GM19452 (cell line): ENCODE data around the gene EXD2.

Source experiments
- ATAC-seq: cut with Tn5 transposase; IDR thresholded peaks from one replicate; pipeline ENCODE4 v1.9.1; 2021; ENCODE audit not compliant: unreplicated experiment

Gene EXD2

DNA sequence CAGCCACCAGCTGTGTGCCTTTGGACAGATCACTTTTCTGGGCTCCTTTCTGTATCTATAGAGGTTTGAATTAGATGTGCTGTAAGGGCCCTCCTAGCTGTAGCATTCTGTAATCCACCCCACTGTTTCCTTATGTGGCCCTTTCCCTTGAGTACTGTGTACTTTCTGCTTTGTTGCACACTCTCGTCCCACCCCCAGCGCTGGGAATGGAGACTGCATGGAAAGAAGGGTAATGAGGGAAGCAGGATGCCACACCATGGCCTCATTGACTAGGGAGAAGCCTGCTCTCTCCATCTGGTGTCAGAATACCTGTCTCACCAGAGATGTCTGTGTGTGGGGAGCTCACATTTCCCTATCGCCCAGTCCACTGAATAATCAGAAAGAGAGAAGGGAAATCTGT lies 55.0 kb downstream of the EXD2 start:
- no peak for ATAC-seq

- ATAC-seq, result no peak
These were observed 56.6 kb downstream of the EXD2 start for GRCh38 chr14:69247676-69248440.

- no peak for ATAC-seq
These were observed 58.3 kb downstream of the EXD2 start for GRCh38 chr14:69249603-69250002.

DNA sequence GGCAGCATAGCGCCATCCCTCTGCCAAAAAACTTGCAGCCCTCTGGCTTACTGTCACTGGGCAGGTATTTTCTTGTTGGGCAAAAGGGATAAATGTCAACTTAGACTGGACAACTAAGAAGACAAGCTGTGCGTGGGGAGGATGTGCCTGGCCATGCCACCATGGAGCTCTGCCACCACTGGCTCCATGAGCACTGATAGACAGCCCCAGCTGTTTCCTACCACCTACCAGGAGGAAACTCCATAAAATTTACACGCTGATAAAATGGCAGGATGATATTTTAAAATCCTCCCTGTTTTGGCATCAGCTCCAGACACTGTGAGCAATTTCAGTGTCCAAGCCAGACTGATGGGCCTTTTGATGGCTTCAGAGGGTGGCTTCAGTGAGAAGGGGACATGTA lies 61.6 kb downstream of the EXD2 start:
- no peak for ATAC-seq

DNA sequence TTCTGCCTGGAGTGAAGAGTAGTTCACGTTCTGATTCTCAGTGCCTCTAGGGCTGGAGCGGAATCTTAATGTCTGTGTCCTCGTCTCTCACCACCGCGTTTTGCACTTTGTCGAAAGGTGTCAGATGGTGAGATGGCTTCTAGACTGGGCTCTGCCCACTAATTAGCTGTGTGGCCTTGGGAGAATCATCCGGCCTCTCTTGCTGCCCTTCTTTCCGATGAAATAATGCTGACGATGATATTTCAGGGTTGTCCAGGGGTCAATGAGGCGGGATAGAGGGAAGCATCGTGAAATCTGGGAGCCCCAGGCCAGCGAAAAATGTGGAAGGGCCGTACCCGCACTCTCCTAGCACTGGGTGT lies 67.8 kb downstream of the EXD2 start:
- no peak for ATAC-seq

DNA sequence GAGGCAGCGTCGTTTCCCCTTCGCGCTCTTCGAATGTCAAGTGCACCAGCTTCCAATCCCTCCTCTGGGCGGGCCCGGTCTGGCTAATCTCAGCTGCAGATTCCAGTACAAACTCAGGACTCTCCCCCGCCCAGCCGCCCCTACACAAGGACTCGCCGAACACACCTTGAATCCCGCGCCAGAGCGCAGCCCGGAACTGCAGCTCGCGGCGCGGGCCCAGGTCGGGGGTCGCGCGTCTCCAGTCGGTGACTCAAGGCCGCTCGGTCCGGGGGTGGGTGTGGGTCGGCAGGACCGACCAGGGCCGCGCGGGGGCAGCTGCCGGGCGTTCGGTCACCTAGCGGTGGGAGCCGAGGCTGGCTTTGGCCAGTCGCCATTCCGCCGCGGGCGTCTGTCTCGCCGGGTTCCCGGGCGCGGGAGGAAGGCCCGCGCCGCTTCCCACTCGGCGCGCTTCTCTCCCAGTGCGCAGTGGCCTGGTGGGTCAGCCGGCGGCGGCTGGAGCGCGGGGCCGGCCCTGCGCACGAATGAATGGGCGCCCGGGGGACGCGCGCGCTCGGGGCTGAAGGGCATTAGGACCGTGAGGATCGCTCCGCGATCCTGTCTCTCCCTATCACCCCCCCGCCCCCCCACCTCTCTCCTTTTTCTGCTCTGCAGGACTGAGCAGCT lies 68.4 kb downstream of the EXD2 start, which contains the start of gene GALNT16:
Gene GALNT16 (plus strand): TSS at position 632 of the 663 bp plus-strand sequence. CDS start 133 bp downstream, outside the sequence.
- ATAC-seq, result no peak

- ATAC-seq, result no peak
These were observed 69.0 kb downstream of the EXD2 start for GRCh38 chr14:69260190-69260860.

DNA sequence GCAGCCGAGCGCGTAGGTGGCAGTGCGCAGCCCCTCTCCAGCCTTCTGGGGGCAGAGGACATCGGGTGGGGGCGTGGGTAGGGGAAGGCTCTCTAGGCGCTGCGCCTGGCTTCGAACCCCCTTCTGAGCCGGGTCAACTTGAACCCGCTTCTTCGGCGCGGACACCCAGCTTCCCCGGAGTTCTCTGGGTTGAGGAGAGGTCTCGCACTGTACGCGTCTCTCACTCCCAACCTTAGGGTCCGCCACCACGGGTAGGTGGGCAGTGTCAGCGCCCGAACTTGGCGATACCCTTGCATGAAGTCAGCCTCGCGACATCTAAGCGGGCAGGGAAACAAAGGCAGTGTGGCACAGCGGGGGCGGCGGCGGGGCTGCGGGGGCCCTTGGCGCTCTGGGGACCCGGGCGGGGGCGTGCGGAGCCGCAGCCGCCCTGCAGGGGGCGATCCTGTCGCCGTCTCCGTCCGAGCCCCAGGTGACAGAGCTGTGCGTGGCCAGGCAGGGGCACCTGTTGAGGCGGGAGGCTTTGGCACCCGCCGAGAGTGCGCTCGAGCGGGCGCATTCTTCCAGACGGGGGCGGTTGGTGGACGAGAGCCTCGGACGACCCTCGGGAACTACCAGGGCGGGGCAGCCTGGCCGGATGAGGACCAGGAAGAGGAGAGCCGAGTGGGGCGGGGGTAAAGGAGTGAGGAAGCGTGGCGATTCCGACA lies 69.7 kb downstream of the EXD2 start:
- ATAC-seq, result no peak

- ATAC-seq, result no peak
These were observed 70.5 kb downstream of the EXD2 start for GRCh38 chr14:69261761-69262331.

DNA sequence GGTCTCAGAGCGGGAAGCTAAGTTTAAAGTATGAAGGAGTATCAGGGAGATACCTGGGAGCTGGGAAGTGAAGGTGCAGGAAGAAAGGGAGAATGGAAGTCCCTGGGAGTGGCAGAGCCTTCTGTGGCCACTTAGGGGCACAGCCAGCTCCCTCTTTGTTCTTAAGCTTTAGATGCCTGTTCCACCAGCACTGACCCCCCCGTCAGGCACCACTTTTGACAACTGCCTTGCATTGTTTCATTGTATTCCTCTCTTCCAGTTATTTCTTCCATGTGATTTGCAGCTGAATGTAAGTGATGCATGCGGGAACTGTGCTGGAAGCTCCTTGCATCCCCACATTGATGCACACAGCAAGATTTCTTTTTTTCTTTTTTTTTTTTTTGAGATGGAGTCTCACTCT lies 71.2 kb downstream of the EXD2 start:
- no peak for ATAC-seq

GRCh38 chr14:69263364-69263763 lies 72.1 kb downstream of the EXD2 start:
- ATAC-seq, result no peak

- ATAC-seq, result no peak
These were observed 72.5 kb downstream of the EXD2 start for GRCh38 chr14:69263771-69264170.

DNA sequence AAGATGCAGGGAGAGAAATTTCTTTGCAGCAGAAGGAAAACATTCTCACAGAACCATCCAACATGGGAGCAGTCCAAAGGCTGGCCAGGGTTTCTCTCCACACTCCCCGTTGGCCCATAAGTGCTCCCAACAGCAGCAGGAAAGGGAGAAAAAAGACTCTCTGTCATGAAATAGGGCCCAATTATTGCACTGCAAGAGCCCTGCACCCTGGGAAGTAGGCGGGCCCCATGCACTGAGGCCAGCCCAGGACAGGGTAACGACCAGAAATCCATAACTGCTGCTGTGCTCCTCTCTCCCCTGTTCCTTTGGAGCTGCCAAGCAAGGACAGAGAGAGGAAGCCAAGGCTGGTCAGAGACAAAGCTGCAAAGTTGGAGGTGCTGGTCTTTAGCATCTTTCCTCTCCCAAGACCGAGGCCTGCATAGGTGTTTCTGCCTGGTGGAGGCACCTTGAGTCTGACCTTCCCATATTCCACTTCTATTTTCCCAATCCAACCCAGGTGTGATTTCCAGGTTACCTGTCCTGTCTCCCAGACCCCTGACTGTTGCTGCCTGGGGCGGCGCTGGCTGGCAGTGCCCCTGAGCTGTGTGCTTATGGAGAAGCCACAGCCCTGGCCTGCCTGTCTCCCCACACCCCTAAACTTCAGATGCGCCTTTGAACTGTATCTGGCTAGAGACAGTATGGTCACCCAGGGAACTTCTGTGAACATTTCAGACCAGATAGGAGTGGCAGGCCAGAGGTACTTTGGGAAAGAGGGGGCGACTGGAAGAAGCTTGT lies 75.5 kb downstream of the EXD2 start:
- no peak for ATAC-seq

GRCh38 chr14:69267492-69267891 lies 76.2 kb downstream of the EXD2 start:
- ATAC-seq, result no peak

DNA sequence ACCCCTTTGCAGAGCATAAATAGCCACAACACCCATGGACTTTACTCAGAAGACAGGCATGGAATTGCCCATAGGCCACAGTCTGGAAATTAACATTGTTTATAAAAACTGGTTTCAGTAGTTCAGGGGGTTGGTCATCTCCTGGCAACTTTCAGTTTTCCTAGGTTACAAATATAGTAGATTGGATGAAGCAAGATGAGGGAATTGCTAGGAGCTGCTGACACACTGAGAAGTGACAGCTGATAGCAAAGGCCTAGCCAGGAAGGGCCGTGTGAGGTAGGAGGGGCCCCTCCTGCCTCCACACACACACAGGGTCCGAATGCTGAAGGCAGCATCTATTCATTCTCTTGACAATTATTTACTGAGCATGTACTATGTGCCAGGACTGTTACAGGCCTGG lies 76.9 kb downstream of the EXD2 start:
- ATAC-seq, result no peak

- no peak for ATAC-seq
These were observed 77.5 kb downstream of the EXD2 start for GRCh38 chr14:69268763-69269162.

GRCh38 chr14:69269381-69269780 lies 78.1 kb downstream of the EXD2 start:
- ATAC-seq, result no peak

DNA sequence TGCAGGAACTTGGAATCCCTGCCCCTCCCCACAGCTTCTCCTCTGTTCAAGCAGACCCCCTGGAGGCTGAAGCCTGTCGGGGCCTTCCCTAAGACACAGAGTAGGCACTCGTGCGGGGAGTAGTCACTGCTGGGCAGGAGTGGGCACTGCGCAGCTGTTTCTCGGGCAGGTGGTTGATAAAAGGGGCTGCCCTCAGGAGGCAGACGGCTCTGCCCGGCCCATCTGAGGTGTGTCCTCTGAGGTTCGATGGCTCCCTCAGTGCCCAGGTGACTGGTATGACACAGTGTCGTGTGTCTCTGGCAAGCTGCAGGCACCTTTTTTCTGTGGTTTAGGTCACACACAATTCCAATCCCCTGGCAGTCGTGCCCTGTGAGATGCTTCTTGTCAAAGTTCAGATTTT lies 78.8 kb downstream of the EXD2 start:
- no peak for ATAC-seq

DNA sequence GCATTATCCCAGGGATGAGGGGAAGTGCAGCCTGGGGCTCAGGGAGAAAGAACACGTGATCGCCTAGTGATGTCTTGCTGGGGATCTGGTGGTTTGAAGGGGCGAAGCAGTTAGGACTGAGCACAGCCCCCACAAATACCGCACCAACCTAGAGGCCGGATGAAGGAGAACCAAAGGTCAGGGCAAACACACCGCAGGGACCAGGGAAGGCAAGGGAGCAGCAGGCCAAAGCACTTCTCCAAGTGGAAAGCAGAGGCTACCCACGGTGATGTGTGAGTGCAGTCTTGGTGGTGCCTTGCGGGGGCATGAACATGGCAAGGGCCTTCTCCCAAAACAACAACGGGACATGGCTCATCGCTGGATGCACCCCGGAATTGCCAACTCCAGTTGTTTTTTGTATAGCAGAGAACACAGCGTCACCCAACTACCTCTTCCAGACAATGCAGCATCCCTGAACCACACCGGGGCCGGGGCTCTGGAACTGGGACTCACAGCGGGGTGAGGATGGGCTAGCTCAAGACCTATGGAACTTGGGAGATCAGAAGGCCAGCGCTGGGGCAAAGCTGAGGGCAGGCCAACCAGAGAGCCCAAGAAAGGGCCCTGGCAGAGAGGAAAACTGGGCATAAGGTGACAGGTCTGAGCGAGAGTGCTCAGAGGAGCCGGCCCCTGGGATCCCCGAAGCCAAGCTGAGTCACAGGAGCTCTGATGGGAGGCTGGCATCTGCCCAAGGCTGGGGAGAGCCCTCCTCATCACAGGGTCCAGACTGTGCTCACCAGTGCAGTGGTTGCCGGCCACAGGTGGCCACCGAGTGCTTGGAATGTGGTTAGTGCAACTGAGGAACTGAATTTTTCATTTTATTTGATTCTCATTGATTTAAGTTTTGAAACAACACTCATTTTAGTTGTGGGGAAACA lies 79.8 kb downstream of the EXD2 start:
- ATAC-seq, result no peak
